ENCODE data around the gene SYNCRIP. TPM values are rescaled to one million over a fixed set of nuclear protein-coding genes. Genes with fewer than 3 reads are reported as not detected.
"Not testable (repeated sequence)": the region's sequence is repeated elsewhere in the genome, so short reads cannot be mapped to it uniquely, and the experiment has no call there.

The SYNCRIP gene
- total and polyA plus RNA-seq, 2 of the 4 experiments (the other 2 are of a cell fraction): 50.1 to 59.3 TPM

GRCh38 chr6:85564223-85564622 is 78.5 kb downstream of the SYNCRIP start:
- dilution Hi-C loops (cut with HindIII; ENCODE audit: low sequenced_read_pairs, unreplicated experiment); H3K27ac ChIP-seq (ENCODE audit: insufficient read depth, low read length); H2BK5ac ChIP-seq (ENCODE audit: low read depth, low read length, poor library complexity, severe bottlenecking); DNase-seq; H3K9ac ChIP-seq (ENCODE audit: low read depth, low read length); CTCF ChIA-PET; H3K36me3 ChIP-seq (ENCODE audit: control insufficient read depth, insufficient read depth, low read length); H3K4me1 ChIP-seq (ENCODE audit: control insufficient read depth, insufficient read depth, low read length); H3K14ac ChIP-seq (replicated peaks; ENCODE audit: low read depth, low read length); H3K4ac ChIP-seq (ENCODE audit: low read depth, low read length); H2AFZ ChIP-seq (replicated peaks; ENCODE audit: low read length, poor library complexity); H3K4me2 ChIP-seq (ENCODE audit: low read depth, low read length); H4K91ac ChIP-seq (ENCODE audit: insufficient read depth, low read depth, low read length); H2BK120ac ChIP-seq (ENCODE audit: low read depth, low read length); H2BK15ac ChIP-seq (ENCODE audit: low read depth, low read length); H3K23ac ChIP-seq (ENCODE audit: low read depth, low read length); POLR2A ChIA-PET (ENCODE audit: unreplicated experiment); H3K9me3 ChIP-seq (ENCODE audit: control insufficient read depth, insufficient read depth, low read length); H4K5ac ChIP-seq (ENCODE audit: low read depth, low read length); ATAC-seq (ENCODE audit: low read depth); H3K27me3 ChIP-seq (ENCODE audit: control insufficient read depth, insufficient read depth, low read length); H4K8ac ChIP-seq (ENCODE audit: low read depth in 2 of 2, low read length in 2 of 2); H2AK5ac ChIP-seq (ENCODE audit: low read depth, low read length); in situ Hi-C loops (cut with MboI; ENCODE audit: low sequenced_read_pairs); intact Hi-C loops (cut with micrococcal nuclease); H2AK9ac ChIP-seq (replicated peaks; ENCODE audit: low read depth, low read length, poor library complexity); H3K4me3 ChIP-seq (ENCODE audit: insufficient read depth, low read depth, low read length); H3K18ac ChIP-seq (ENCODE audit: low read depth, low read length); H3K56ac ChIP-seq (ENCODE audit: extremely low read depth, insufficient read depth, low read length); H2BK20ac ChIP-seq (ENCODE audit: low read depth, low read length); BruUV-seq (replicated peaks); H3K9me1 ChIP-seq (ENCODE audit: insufficient read depth, low read length); H4K20me1 ChIP-seq (ENCODE audit: insufficient read depth, low read length): not testable (repeated sequence)
- peaks cover 10 to 17% of the 10 kb centered on the region in 2 experiments for H3K79me1 ChIP-seq (ENCODE audit: low read depth in 1 of 2, low read length in 2 of 2)
- WGBS, 2 experiments (ENCODE audit: extremely low coverage in 2 of 2, insufficient read length in 1 of 2): no CpG with 5 or more reads among the region's 2 CpGs

Small RNA genes within 50 kb of the gene (microRNA-seq; reads per million reads assigned to microRNA genes)
- gene SNORD50B (ENCODE audit: insufficient read depth, insufficient read length): not detected

Small RNA genes within 50 kb of the gene (small RNA-seq; reads per million reads assigned to genes)
- gene SNORD50B: 0 reads per million in 5 experiments

Other genes starting within 250 kb of the SYNCRIP start
- gene NT5E, start 192.8 kb downstream of the SYNCRIP start, total RNA-seq (2012; rRNA removed): 280 and 281 TPM in 2 replicates
- 153 and 178 TPM in 2 replicates for gene NT5E, start 192.8 kb downstream of the SYNCRIP start, polyA plus RNA-seq (2012; rRNA removed)
- 61.8 and 116 TPM in 2 replicates for gene SNX14, start 49.0 kb downstream of the SYNCRIP start, total RNA-seq (2012; rRNA removed)
- 38.4 and 39.9 TPM in 2 replicates for gene SNX14, start 49.0 kb downstream of the SYNCRIP start, polyA plus RNA-seq (2012; rRNA removed)

Data from IMR-90 (cell line).